GM19035 (cell line): ENCODE measurements around the gene SLC4A5.
"Not testable (repeated sequence)": the region's sequence is repeated elsewhere in the genome, so short reads cannot be mapped to it uniquely, and the experiment has no call there.

Experiments used
- ATAC-seq: cut with Tn5 transposase; IDR thresholded peaks from one replicate; pipeline ENCODE4 v1.9.1; 2021; ENCODE audit not compliant: unreplicated experiment

SLC4A5 gene

DNA sequence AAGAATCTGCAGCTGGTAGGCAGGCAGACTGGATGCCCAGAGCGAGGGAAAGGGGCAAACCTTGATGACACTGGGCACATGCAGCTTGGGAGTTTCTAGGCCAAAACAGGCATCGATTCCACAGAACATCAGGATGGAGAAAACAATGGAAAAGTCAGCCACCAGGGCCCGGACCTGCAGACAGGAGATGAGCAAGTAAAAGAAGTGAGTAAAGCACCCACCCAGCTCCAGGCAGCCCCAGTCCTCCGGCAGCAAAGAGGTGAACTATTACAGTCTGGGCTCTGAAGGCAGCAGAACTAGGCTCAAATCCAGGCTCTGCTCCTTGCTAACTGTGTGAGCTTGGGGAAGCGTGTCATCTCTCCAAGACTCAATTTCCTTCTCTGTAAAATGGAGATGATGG, 108.2 kb downstream of the SLC4A5 start:
- no peak for ATAC-seq

DNA sequence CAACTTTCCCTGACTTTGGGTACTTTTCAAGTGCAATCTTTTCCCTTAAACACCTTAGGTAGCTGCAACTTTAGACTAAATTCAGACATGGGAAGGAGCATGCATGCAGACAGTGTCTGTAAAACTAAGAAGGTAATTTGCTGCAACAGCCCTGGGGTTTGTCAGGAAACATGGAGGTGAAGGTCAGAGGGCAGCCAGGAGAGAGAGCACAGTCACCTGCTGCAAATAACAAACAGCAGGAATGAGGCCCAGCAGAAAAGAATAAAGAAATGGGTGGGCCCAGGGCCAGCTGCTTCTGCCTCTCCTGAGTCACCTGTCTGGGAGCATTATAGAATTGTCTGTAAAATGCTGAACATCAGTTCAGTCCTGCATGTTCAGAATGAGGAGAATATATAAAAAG, 109.6 kb downstream of the SLC4A5 start:
- no peak for ATAC-seq

DNA sequence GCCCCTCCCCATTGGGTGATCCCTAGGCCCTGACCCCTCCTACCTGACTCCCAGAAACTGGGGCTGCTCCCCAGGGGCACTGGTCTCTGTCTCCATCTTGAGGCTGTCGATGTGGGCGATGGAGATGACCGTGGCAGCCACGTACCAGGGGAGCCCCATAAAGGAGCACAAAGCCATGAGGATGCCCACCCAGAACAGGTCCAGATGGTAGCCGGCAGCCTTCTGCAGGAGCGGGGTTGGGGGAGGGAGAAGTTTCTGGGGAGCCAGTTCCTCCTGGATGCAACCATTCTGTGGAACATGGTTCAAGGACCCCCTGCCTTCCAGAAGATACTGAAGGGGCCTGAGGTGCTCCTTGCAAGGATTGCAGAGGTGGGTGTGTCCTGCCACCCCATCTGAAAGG, 110.8 kb downstream of the SLC4A5 start:
- no peak for ATAC-seq

DNA sequence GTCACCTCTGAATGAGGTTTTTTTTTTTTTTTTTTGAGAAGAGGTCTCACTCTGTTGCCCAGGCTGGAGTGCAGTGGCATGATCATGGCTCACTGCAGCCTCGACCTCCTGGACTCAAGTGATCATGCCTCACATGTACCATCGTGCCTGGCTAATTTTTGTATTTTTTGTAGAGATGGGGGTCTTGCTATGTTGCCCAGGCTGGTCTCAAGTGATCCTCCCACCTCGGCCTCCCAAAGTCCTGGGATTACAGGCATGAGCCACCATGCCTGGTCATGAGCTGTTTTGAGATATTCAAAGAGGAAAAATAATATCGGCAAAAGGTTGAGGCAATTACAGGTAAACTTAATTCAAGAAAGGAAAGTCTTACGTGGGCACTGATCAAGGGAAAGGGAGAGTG, 113.4 kb downstream of the SLC4A5 start:
- not testable (repeated sequence) for ATAC-seq

DNA sequence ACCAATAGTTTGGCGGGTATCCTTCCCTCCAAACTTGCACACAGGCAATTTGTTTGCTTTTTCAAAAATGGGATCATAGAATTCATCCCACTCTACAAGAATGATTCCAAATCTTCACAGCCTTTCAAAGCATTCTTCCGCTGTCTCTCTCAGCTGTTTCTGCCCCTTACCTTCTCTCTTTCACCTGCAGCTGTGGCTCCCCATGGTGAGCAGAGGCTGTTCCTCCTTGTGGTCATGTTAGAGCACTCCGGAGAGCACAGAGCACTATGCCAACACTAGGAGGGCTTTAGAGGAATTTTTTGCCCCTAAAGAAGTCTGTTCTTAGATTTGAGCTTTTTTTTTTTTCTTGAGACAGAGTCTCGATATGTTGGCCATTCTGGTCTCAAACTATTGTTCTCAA, 114.4 kb downstream of the SLC4A5 start:
- no peak for ATAC-seq

DNA sequence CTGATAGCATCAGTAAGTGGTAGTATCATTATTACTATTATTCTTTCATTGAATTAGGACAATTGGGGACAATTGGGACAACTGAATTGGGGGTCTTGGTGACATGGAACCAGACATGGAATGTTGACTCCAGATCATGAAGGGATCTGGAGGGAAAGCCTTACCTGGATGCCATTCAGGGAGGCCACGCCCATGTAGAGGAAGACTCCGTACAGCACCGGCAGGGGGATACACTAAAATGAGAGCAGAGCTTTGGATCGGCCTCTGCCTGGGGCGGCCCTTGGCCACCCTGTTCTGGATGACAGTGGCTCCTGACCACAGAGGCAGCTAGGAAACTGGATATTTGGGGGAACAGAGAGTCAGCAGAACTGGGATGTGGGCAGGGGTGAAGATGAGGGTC, 115.6 kb downstream of the SLC4A5 start:
- ATAC-seq, result no peak

DNA sequence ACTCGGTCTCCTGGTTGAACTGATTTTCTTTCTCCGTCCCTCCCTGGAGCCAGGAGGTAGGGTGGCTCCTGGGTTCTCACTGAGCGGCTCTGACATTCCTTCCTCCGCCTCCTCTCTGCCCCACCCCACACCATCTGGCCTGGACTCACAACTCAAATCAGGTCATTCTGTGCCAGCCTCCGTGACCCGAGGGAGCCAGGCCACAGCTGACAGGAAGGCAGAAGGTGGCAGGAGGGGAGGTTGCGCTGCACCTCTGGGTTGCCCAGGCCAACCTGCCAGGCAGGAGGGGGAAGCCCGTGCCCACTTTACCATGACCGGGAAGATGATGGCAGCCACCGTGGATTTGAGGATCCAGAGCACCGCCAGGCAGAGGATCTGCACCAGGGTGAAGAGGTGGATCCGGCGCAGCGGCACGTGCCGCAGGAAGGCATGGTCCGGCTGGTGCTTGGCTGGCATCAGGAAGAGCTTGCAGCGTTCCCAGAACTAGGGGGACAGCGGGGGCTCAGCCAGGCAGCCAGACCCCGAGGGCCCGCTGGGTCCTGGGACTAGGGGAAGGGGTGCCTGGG, 116.5 kb downstream of the SLC4A5 start:
- no peak for ATAC-seq

DNA sequence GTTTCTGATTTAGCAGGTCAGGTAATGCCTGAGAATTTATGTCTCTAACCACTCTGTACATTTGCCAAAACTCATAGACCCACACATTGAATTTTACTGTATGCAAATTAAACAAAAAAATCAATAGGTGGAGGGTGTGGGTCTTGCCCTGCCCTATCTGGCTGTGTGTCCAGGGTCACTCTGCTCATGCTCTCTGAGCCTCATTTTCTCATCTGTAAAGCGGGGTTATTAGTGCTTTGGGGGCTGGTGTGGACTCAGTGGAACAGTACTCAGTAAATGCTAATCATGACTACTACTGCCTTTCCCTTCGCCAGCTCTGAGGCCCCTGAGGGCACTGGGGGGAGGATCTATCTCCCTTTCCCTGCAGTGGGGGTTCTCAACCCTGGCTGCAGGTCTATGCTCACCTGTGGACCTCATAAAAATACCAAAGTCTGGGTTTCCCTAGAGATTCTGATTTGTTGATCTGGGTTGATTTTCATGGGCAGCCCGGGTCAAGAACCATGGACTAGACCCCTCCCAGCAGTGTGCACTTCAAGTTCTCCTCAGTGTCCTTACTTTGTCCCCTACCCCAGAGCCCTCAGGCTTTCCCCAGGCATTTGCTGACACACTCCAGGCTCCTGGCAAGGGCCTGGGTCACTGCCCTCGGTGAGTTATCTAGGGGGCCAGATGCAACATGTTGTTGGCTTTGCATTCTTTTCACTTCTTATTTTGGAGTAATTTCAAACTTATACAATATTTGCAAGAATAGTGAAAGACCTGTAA, 117.3 kb downstream of the SLC4A5 start:
- ATAC-seq, result no peak

DNA sequence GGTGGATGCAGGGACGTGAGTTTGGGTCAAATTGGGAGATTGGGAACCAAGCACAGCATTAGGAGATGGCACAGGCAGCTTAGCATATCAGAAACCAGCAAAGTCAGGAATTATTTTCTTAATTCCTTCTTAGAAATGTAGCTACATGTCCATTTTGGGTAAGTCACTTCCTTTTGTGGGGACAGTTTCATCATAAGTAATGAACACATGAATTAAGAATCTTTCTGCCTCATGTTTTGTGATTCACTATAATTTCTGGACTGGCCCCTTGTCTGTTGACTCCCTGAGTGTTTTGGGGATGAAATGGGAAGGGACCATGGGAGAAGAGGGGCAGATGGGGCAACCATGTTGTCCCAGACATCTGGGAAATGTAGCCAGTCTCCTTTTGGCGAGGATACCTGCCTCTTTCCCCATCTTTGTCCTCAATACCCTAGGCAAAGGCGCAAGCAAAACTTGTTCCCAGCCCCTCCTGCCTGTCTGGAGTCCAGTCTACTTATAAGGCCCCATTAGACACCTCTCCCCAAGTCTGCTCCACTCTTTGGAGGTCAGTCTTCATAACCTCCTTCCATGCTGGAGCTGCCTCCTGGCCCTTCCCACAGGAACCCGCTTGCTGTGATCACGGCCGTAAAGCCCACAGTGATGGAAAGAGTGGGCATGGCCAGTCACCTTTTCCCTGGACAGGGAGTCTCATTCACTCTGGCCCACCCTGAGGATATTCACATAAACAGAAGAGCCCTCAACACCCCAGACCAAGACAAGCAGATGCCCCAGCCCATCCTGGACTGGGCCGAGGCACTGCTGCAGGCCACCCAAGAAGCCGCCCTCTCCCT, 119.1 kb downstream of the SLC4A5 start:
- ATAC-seq, result no peak

DNA sequence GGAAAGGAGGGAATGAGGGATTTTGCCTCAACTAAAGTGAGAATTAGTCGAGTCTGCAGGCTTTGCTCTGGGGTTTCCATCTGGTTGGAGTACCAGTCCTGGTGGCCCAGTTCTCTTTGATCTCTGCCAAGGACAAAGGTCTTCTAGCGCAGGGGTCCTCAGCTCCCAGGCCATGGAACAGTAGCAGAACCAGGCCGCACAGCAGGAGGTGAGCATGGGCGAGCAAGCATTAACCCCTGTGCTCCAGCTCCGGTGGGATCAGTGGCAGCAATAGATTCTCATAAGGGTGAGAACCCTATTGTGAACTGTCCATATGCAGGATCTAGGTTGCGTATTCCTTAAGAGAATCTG, 120.9 kb downstream of the SLC4A5 start:
- ATAC-seq, result no peak

DNA sequence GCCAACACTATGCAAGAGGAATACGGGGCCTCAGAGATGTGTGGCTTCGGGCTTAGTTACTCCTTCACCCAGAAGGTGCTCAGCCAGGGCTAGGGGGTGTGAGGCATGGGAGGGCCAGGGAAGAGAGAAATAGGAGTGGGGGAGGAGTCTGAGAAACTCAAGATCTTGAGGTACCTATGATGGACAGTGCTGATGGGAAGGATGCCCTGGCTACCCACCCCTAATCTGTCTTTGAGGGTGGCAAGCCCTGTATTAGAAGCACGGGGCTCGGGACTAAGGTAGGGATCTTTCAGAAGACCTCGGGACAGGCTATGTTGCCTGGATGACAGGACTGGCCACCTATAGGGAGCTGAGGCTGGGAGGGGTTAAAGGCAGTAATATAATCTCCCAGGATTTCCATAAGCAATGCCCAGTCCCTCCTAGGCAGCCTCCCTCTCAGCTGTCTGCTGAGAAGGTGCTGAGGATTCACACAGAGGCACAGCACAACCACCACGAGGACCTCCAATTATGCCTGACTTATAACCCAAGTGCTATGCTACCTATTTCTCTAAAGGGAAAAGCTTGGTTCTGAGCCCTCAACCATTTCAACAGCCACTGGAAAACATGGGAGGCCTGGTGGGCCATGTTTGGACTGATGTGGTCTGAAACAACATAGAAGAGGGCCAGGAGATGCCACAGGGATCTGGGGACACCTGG, 121.5 kb downstream of the SLC4A5 start:
- no peak for ATAC-seq

DNA sequence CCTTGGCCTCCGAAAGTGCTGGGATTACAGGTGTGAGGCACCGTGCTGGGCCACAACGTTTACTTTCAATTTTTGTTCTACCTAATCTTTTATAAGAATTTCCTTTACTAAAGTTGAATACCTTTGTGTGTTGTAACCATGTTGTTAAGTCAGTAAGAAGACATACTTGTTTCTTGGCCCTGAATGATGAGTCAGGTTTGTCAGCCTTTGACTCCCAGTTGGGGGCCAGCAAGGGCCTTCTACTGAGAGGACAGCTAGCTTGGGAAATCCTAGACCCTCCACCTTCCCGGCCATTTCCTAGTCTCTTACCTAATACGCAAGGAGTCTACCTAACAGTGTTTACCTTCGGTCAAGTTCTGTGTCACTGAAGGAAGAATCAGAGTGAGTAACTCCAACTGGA, 122.1 kb downstream of the SLC4A5 start:
- no peak for ATAC-seq

DNA sequence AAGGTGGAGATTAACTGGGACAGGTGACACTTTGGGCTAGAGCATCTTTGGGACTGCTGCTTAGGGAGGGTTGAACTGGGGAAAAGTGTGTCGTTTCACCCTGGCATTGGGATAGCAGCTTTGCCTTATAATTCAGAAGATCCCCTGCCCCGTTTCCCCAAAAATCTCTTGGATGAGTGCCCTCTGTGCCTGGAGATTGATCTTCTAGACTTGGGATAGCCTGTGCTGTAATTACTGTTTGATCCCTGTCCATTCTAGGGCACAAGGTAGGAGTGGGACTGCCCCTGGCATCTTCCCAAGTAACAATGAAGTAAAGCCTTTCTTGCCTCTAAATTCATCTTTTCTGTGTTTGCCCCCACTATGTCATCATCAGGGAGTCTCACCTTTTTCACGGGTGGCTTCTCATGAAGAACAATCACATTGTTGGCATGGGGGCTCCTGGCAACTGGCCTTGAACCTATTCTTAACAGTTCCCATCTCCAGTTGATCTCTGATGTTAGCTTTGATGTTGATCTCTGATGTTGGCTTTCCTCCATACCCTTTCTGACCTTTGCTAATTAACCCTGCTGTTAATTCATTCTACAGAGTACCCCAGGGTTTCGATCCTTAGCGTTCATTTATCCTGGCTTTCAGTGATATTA, 123.2 kb downstream of the SLC4A5 start:
- no peak for ATAC-seq

DNA sequence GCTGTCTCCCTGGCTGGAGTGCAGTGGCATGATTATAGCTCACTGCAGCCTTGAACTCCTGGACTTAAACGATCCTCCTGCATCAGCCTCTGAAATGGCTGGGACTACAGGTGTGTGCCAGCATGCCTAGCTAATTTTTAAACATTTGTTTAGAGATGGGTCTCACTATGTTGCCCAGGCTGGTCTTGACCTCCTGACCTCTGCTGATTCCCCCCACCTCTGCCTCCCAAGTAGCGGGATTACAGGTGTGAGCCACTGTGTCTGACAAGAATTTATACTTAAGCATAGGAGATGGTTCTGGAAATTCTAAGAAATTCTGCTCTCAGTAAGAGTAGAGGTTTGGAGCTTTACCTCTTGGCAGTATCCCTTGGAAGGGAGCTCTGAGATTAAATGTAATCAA, 126.6 kb downstream of the SLC4A5 start:
- no peak for ATAC-seq

DNA sequence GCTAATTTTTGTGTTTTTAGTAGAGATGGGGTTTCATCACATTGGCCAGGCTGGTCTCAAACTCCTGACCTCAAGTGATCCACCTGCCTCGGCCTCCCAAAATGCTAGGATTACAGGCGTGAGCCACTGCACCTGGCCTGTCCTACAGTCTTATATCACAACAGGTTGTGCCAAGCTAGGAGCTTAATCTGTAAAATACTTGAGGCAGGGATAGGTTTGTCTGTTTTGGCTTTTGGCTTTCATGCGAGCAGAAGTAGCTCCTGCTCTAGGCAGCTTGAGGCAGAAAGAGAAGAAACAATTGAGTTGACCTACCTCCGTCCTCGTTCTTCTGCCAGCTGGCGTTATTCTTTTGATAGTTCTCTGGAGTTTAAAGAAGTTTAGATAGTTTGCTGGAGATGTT, 127.4 kb downstream of the SLC4A5 start:
- not testable (repeated sequence) for ATAC-seq

DNA sequence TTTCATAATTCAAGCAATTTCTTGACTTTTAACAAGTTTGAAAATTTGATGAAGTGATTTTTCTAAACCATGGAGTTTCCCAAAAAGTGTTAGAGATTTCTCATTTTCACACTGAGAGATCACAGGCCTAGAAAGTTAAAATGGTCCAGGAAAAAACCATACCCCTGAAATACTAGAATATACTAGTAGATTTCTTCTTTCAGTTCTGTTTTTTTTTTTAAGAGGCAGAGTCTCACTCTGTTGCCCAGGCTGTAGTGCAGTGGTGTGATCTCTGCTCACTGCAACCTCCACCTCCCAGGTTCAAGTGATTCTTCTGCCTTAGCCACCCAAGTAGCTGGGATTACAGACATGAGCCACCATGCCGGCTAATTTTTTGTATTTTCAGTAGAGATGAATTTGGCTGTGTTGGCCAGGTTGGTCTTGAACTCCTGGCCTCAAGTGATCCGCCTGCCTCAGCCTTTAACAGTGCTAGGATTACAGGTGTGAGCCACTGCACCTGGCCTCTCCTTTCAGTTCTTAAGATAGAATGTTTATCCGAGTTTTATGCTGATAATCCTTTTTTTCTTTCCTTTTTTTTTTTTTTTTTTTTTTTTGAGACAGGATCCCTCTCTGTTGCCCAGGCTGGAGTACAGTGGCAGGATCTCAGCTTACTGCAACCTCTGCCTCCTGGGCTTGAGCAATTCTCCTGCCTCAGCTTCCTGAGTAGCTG, 130.4 kb downstream of the SLC4A5 start:
- ATAC-seq, result no peak

DNA sequence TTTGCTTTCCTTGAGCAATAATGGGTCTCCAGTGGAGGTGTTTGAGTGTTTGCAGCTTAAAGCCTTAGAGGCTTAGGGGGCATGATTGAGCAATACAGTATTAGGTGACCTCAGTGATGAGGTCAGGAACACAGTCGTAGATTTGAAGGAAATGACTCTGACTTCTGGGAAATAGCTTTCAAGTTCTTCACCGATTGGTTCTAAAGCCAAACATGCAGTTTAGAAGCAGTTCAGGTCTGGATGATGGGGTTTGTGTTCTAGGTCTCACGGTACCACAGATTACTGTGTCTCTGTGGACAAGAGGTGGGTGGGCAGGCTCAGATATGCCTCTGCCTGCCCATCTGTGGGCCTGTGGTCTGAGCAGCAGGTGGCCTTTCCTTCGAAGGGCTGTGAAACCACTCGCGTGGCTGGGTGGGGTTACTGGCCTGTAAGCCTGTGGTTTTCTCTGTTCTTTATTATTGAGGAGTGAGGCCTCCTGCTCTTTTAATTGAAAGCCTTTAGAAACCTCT, 137.0 kb downstream of the SLC4A5 start:
- ATAC-seq, result peak; percentile 82

DNA sequence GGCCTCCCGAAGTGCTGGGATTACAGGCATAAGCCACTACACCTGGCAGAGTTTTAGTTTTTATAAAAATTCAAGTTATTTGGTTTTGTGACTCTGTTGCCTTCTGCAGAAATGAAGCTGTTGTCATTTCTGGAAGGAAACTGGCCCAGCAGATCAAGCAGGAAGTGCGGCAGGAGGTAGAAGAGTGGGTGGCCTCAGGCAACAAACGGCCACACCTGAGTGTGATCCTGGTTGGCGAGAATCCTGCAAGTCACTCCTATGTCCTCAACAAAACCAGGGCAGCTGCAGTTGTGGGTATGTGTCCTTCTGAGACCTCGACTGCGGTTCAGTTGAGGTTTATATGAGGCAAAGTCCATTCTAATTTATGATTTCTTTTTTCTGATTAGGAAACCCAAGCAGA, 137.6 kb downstream of the SLC4A5 start:
- ATAC-seq, result no peak

DNA sequence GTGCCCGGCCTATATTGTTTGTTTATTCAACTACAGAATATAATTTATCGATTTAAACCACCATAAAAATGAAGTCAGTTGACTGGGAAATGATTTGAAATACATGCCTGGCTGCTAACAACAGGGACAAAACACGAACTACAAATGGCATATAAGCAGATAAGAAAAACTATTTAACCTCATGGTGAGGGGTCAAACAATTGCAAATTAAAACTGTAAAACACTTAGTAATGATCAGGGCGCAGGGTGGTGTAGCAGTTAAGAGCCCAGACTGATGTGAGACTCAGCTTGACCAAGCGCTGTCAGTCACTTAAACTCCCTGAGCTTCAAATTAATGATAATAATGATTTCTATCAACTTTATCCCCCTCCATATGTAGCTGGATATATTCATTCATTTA, 138.1 kb downstream of the SLC4A5 start:
- no peak for ATAC-seq

DNA sequence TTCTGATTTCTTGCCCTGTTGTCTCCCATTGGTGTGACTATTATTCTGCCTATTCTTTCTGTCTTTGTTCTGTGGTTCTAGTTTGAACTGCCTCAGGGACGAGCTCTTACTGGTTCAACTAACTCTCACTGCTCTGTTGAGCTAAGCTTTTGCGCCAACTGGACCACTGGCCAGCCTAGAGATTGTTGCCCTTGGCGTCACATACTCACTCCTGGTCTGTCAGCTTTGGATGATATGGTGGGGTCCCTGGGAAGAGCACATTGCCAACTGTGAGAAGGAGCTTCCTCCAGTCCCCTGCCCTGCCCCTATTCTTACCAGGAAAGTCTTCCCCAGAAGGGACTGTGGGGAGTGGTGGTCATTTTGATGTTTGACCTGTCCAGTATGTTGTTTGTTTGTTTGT, 138.8 kb downstream of the SLC4A5 start:
- ATAC-seq, result no peak
